ENCODE data around the gene SPATA6.

DNA sequence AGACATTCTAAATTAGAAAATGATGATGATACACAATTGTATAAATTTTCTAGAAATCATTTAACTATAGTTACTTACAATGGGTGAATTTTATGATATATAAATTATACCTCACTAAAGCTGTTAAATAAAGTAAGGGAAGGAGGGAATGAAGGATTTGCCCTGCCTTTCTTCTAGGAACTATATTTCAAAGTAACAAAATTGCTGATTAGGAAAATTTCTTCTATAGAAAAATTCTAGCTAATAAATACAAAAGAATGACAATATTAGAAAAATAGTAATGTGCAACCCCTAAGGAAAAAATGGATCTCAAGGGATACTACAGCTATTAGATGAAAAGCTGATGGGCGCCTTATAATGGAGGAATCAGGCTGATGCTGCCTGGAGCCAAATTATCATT, 23.1 kb downstream of the SPATA6 start:
- TF ChIP-seq CTCF (IDR thresholded peaks at IDR 0.05 in 4 of 5, conservative IDR thresholded peaks at IDR 0.05 in 1 of 5) (no peak), POLR2A (IDR thresholded peaks at IDR 0.05) (no peak)
